Fibroblast of the aortic adventitia (primary cell): ENCODE data around the gene LEPR. TPM values are rescaled to one million over a fixed set of nuclear protein-coding genes. Genes with fewer than 3 reads are reported as not detected.

ENCODE experiments used
- DNase-seq: peaks from one replicate; pipeline ENCODE4 v3.0.0-alpha.2; 2010; ENCODE audit warnings: low read depth
- H3K4me3 ChIP-seq: 2 replicates; pipeline ENCODE4 v1.5.1; 2011; ENCODE audit warnings: low read depth, mild to moderate bottlenecking, control low read depth, low read length, moderate library complexity
- CTCF ChIP-seq: IDR thresholded peaks from 2 replicates; pipeline ENCODE4 v1.5.1; 2011; ENCODE audit warnings: mild to moderate bottlenecking, low read length, control low read depth, inconsistent platforms; ENCODE audit not compliant: insufficient read depth
- total RNA-seq: library from RNA; depleted of rRNA; stranded (reverse); fragments of >200 nt; gene quantifications from 2 replicates; pipeline ENCODE4 v1.2.3, GENCODE V29; 2012; ENCODE audit warnings: low replicate concordance

The LEPR gene
- total RNA-seq, 1 donor, result 6.9 TPM

- TF ChIP-seq CTCF, result no peak
- DNase-seq, result no peak
- no peak overlapping the region for H3K4me3 ChIP-seq
Observed at GRCh38 chr1:65412256-65412983, 8.0 kb upstream of the LEPR start.

GRCh38 chr1:65412984-65413375 is 7.5 kb upstream of the LEPR start:
- no peak for DNase-seq
- no peak for TF ChIP-seq CTCF

GRCh38 chr1:65414538-65414937 is 5.9 kb upstream of the LEPR start:
- no peak for DNase-seq
- no peak for TF ChIP-seq CTCF
- H3K4me3 ChIP-seq, result no peak overlapping the region

More at GRCh38 chr1:65412984-65413375, 7.5 kb upstream of the LEPR start:
- no peak overlapping the region for H3K4me3 ChIP-seq

GRCh38 chr1:65416767-65417166 is 3.7 kb upstream of the LEPR start:
- no peak for TF ChIP-seq CTCF
- DNase-seq, result no peak
- no peak overlapping the region for H3K4me3 ChIP-seq

GRCh38 chr1:65417729-65418128 is 2.7 kb upstream of the LEPR start:
- no peak overlapping the region for H3K4me3 ChIP-seq
- DNase-seq, result no peak
- TF ChIP-seq CTCF, result no peak

GRCh38 chr1:65418522-65419185 is 1.8 kb upstream of the LEPR start:
- H3K4me3 ChIP-seq, result no peak overlapping the region
- no peak for DNase-seq
- no peak for TF ChIP-seq CTCF
